ENCODE data around the gene EMP3. TPM values are rescaled to one million over a fixed set of nuclear protein-coding genes. Genes with fewer than 3 reads are reported as not detected.

The EMP3 gene
- total RNA-seq, 1 donor from 2014 or later, result 3.3 TPM

- DNase-seq (ENCODE audit: low read depth in 2 of 2), result no peak
Observed at GRCh38 chr19:48373567-48373966, 48.2 kb downstream of the EMP3 start.

- DNase-seq (ENCODE audit: low read depth in 2 of 2), result no peak
Observed at GRCh38 chr19:48378194-48378570, 52.8 kb downstream of the EMP3 start.

- no peak for DNase-seq (ENCODE audit: low read depth in 2 of 2)
Observed at GRCh38 chr19:48379058-48379457, 53.7 kb downstream of the EMP3 start.

Other genes starting within 250 kb of the EMP3 start
- gene PLA2G4C, start 214.7 kb upstream of the EMP3 start, total RNA-seq, result 67.7 and 108 TPM in 2 replicates
- gene LIG1, start 155.2 kb upstream of the EMP3 start, total RNA-seq, result 27.3 and 37.5 TPM in 2 replicates
- 2.2 and 3.3 TPM in 2 replicates for gene ZSWIM9, start 154.9 kb upstream of the EMP3 start, total RNA-seq
- 40.4 and 75.2 TPM in 2 replicates for gene CARD8, start 69.6 kb upstream of the EMP3 start, total RNA-seq
- gene ZNF114, start 55.5 kb upstream of the EMP3 start, total RNA-seq, result 0.51 and 0.77 TPM in 2 replicates
- gene TMEM143, start 38.4 kb downstream of the EMP3 start, total RNA-seq, result 1.6 and 1.8 TPM in 2 replicates
- not detected in 2 replicates for gene SYNGR4, start 38.8 kb downstream of the EMP3 start, total RNA-seq
- 35.6 and 52.8 TPM in 2 replicates for gene KDELR1, start 66.0 kb downstream of the EMP3 start, total RNA-seq
- gene GRIN2D, start 68.1 kb downstream of the EMP3 start, total RNA-seq, result 0.13 and 0.25 TPM in 2 replicates
- gene GRWD1, start 120.4 kb downstream of the EMP3 start, total RNA-seq, result 14.8 and 22.8 TPM in 2 replicates
- gene KCNJ14, start 130.0 kb downstream of the EMP3 start, total RNA-seq, result 0.13 TPM in 2 replicates
- gene CYTH2, start 143.8 kb downstream of the EMP3 start, total RNA-seq, result 42.0 and 64.6 TPM in 2 replicates
- gene LMTK3, start 186.3 kb downstream of the EMP3 start, total RNA-seq, result under 0.01 and 0.13 TPM in 2 replicates
- 0.13 TPM in 1 of 2 replicates, not detected in the other for gene SULT2B1, start 226.6 kb downstream of the EMP3 start, total RNA-seq

All from dermis microvascular lymphatic vessel endothelial cell (primary cell).